ENCODE results near the gene GNLY.

DNA sequence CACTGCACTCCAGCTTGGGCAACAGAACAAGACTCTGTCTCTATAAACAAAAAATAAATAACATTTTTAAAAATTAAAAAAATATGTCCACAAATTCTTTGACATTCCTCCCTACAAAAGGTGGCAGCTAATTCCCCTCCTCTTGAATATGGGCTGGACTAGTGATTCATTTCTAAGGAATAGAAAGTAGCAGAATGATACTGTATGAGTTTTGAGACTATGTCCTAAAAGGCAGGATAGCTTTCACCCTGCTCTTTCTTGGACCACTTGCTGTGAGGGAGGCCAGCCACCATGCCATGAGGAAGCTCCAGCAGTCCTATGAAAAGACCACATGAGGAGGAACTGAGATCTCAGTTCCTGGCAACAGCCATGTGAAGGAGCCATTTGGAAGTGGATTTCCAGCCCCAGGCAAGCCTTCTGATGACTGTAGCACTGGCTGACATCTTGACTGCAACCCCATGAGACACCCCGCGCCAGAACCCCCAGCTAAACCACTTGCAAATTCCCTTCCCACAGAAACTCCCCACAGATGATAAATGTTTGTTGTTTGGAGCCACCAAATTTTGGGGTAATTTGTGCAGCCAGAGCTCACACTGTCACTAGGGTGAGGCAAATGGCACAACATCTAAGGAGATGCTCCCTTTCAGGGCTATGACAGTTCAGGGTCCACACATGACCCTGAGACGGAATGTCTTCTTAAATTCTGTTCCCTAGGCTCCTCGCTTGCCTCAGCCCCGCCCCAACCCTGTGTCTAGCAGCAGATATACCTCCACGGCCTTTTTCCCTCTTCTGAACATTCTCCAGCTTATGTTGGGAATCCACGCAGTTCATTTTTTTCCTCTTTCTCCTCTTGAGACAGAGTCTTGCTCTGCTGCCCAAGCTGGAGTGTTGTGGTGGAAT lies 42.5 kb downstream of the GNLY start:
- TF ChIP-seq POLR2A (IDR thresholded peaks at IDR 0.05; ENCODE audit: low read length) (no peak), GATA1 (IDR thresholded peaks at IDR 0.05; ENCODE audit: low read depth, low read length) (no peak)

Data from erythroblast (primary cell).